GM21825 (cell line): ENCODE measurements around the gene PEX11G.

Experiments used
- ATAC-seq: cut with Tn5 transposase; IDR thresholded peaks from one replicate; pipeline ENCODE4 v1.9.1; 2021; ENCODE audit warnings: mild to moderate bottlenecking, moderate library complexity; ENCODE audit not compliant: unreplicated experiment

Gene PEX11G

DNA sequence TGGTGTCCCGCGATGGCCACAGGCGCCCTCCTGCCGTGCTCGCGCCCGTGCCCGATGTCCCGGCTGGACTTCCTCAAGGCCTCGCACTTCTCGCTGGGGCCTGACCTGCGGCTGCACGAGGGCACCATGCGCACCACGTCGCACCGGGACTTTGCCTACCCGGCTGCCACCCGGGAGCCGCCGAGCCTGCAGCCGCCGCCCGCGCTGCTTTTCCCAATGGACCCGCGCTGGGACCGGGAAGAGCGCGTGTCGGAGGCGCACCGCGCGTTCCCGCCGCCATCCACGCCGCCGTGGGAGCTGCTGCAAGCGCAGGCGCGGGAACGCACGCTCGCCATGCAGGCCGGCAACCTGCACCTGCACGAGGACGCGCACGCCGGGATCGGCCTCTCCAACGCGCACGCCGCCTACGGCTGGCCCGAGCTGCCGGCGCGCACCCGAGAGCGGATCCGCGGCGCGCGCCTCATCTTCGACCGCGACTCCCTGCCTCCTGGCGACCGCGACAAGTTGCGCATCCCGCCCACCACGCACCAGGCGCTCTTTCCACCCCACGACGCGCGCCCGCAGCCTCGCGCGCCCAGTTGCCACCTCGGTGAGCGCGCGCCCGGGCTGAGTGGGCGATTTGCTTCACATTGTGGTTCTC lies 12.1 kb upstream of the PEX11G start:
- no peak for ATAC-seq

DNA sequence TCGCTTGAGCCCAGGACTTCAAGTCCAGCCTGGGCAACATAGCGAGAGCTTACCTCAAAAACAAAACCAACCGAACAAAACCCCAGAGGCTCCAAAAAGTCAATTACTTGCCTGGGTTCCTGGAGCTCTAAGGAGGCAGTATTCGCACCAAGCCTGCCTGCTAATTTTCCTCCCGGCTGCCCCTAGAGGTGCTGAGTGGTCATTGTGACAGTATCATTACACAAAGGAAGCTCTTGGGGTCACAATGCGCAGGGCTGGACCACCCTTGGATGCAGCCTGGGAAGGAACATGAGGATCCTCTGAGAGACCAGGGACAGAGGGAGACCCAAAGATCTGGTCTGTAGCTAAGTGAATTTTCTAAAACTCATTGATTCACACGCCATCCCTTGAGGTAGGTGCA lies 8.5 kb upstream of the PEX11G start:
- ATAC-seq = no peak

DNA sequence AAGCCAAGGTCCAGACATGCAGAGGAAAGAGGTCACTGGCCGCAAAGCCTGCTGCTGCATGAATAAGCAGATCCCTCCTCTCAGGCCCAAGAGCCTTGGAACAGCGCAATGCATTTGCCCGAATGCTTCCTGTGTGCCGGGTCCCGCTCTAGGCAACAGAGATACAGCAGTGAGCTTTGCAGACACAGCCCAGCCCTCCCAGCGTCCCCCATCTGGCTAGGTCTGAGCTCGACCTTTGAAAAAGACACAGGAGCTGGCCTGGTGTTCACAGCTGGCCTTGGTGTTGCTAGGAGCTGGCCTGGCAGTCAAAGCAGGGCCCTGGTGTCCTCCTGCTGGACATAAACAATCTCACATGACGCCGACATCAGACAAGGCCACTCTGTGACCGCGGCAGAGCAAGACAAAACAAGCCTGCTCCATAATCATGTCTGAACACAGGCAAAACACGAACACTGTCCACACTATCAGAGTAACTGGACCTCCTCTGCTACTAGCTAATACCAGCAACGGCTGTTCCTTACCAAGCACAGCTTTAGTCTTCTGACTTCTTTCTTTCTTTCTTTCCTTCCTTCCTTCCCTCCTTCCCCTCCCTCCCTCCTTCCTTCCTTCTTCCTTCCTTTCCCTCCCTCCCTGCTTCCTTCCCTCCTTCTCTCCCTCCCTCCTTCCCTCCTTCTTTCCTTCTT lies 5.7 kb upstream of the PEX11G start:
- ATAC-seq = no peak

DNA sequence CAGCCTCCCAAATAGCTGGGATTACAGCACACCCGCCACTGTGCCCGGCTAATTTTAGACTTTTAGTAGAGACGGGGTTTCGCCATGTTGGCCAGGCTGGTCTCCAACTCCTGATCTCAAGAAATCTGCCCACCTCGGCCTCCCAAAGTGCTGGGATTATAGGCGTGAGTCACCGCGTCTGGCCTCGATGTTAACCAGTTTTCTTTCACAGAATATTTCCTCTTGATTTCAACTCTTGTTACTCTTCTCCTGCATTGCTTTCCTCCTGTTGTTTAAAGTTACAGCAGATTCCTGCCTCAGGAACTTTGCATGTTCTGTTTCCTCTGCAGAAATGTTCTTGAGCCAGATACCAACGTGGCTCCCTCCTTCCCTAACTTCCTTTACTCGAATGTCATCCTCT lies 3.7 kb upstream of the PEX11G start:
- ATAC-seq = no peak

DNA sequence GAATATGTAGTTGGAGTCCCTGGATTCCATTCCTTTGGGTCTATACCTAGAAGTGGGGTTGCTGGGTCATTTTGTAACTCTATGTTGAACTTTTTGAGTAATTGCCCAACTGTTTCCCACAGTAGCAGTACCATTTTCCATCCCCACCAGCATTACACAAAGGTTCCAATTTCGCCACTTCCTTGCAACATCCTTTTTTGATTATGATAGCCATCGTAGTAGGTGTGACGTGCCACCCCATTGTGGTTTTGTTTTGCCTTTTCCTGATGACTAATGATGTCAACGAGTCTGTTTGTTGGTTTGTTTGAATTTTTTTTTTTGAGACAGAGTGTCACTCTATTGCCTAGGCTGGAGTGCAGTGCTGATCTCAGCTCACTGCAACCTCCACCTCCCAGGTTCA lies 3.3 kb upstream of the PEX11G start:
- no peak for ATAC-seq

DNA sequence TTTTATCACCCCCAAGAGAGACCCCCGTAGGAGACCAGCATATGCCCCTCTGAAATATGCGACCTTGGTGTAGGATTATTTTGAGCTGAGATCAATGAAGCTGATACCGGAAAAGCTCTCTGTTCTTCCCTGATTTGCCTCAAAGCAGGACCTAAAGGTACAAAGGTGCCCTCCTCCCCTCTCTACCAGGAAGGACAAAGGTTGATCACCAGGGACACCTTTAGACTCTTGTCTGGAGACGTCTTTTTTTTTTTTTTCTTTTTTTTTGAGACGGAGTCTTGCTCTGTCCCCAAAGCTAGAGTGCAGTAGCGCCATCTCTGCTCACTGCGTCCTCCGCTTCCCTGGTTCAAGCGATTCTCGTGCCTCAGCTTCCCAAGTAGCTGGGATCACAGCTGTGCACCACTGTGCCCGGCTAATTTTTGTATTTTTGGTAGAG lies 792 bp upstream of the PEX11G start:
- no peak for ATAC-seq

DNA sequence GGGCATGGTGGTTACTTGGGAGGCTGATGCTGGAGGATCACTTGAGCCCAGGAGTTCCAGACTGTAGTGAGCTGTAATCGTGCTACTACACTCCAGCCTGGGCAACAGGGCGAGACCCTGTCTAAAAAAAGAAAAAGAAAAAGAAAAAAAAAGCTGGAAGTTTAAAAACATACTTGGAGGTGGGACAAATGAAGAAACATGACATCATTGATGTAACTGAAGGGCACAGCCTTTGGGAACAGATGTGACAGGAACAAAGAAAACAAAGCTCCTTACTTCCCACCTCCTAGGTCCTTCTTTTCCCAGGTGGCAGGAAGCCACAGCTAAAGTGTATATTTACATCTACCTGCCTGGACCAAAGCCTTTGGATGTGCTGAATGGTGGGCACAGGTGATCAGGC lies 1.9 kb downstream of the PEX11G start:
- no peak for ATAC-seq

DNA sequence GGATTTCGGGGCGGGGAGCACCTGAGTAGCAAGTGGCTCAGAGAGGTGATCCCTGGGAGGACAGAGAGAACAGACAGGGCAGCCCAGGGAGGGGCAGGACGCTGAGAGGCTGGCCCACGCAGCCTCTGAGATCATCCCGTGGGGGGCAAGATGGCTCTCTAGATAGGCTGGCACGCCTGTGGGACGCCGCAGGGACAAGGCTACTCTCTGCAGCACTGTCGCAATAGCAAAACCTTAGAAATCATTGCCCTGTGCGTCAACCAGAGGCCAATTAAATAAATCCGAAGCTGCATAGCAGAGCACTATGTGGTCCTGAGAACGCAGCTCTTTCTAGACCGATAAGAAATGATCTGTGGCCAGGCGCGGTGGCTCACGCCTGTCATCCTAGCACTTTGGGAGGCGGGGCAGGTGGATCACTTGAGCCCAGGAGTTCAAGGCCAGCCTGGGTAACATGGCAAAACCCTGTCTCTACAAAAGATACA lies 5.1 kb downstream of the PEX11G start:
- ATAC-seq = no peak

DNA sequence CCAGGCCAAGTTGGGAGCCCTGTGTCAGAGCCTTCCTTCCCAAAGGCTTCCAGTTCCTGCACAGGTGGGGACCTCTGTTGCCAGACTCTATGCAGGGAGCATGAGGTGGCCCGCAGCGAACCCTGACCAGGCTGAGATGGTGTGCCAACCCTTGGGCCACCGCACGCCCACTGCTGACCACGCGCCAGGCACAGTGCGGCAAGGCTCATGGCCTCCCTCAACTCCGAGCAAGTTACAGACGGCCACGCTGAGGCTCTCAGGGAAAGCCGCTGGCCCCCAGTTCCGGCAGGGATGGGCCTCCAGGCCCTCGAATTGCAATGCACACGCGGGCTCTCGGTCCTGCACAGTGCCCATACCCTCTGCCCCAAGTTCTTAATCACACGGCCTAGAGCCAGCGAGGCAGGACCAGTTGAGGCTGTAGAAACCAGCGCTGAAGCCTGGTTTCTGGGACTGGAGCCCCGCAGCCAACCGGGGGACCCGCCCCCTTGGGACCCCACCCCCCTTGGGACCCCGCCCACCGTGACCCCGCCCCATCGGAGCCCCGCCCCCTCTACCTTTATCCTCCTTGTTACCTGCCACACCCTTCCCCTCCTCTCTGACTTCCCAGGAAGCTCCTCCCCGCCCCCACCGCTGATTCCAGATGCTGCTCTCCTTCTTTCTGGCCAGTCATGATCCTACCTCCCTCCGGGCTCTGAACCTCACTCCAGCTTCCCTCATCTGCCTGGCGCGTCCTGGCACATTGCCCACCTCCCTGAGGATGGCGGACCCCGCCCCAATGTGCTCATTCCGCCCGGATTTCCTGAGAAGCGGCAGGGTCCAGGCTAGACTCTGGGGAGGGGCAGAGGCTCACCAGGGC lies 6.0 kb downstream of the PEX11G start:
- no peak for ATAC-seq

DNA sequence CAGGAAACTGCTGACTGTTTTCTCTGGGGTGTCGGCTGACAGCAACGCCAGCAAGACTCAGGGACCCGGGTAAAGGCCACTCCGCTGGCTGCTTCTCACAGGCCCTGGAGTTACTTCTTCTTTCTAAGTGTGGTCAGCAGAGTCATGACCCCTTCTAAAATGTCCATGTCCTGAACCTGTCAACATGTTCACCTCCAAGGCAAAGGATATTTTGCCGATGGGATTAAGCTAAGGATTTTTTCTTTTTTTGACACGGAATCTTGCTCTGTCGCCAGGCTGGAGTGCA lies 7.9 kb downstream of the PEX11G start:
- no peak for ATAC-seq

DNA sequence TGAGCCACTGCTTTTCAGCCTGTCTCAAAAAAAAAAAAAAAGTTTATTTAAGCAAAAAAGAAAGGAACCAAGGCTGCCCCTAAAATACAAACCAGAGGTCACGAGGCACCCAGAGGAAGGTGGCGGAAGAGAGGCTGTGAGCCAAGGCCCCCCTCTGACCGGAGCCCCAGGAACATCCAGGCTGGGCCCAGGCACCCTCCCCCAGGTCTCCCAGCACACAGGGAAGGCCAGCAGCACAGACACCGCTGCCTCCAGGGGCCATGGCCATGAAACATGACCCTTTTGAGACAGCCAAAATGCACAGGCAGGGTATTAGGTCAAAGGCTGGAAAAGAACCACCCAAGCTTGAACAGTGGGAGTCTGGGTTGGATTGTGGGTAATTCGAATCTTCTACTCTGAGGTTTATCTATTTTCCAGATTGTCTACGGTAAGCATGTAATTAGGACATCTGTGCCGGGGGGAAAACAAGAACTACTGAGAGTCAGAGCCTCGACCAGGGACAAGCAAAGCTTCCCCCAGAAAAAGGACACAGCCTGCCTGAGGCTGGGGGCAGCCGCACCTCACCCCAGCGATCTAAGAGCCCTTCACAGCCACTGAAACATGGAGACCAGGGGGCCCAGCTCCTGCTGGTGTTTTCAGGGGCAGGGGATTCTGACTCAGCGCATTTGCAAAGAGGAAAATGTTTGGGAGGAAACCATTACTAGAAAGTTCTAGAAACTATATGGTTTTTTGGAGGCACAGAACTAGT lies 8.4 kb downstream of the PEX11G start:
- no peak for ATAC-seq

DNA sequence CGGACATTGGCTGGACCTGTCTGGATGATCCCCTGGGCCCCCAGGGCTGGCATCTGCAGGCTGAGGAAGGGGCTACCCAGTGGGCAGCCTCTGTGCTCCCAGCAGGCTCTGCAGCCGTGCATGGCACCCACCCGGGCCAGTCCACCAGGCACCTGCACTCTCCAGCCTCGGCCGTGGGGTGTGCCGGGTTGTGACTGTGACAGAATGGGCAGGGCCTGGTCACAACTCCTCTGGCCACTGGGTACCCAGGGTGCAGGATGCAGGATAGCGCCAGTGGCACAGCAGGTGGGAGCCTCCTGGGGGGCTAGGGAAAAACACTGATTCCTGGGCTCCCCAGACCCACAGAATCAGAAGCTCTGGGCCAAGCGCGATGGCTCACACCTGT lies 10.0 kb downstream of the PEX11G start:
- ATAC-seq = no peak

DNA sequence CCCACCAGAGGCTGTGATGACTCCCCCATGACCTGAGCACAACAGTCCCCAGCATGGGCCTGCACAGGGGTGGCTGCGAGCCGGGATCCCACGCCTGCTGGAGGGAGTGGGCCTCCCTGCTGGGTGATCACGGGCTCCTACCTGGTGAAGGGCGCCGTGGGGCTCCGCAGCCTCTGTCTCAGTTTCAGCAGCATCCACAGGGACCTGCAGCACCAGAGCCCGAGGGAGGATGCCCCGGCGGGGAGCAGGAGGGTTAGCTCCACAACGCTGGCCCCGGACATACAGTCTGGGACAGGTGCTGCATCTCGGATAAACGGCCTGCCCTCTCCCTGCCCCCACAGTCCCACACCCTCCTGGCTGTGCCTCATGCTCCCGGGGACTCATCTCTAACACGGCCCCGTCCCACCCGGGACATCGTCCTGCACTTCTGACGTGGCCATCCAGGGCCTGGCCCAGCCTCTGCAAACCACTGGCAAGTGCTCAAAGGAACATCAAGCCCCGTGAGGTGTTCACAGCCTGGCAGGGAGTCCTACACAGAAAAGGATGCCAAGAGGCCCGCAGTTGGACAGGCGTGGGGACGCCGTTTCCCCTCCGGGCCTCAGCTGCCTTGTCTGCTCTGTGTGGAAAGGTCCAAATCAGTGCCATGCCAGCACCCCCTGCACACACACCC lies 10.5 kb downstream of the PEX11G start:
- no peak for ATAC-seq

DNA sequence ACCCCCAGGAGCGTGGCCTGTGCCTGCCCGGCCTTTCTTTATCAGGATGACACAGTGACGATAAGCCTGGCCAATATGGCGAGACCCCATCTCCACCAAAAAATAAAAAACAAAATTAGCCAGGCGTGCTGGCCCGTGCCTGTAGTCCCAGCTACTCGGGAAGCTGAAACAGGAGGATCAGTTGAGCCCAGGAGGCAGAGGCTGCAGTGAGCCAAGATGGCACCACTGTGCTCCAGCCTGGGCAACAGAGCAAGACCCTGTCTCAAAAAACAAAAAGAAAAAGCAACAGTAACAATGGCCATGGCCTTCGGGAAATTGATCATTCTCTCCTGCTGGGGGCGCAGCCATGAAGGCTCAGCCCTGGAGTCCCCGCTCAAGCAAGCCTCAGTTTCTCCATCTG lies 11.1 kb downstream of the PEX11G start:
- no peak for ATAC-seq

DNA sequence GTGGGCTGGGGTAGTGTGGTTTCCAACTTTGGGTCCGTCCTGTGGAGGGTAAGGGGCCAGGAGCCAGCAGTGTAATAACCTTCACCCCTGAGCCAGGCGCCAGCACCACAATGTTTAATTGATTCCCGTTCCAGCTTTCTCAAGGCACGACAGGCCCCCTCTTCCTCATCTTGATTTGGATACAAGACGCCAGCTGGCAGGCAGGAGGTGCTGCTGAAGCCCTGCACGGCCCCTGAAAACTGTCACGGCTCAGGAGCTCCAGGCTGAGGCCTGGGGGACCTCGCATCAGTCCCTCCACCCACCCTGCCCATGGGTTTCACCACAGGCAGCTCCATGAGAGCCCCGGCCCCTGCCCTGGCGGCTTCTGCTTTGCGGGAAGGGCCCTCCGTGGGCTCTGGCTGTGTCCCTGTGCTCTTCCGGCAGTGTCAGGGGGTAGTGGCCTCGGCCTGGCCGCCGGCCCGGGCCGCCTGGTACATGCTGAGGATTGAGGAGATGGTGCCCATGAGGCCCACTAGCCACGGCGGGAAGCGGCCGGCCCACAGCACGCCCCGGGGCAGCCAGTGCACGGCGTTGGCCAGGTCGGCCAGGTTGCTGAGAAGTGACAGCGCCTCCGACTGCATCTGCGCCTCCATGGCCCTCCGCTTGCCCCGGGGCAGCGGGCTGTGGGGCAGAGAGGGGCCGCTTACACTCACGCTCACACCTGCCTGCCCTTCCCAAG lies 11.9 kb downstream of the PEX11G start:
- no peak for ATAC-seq

DNA sequence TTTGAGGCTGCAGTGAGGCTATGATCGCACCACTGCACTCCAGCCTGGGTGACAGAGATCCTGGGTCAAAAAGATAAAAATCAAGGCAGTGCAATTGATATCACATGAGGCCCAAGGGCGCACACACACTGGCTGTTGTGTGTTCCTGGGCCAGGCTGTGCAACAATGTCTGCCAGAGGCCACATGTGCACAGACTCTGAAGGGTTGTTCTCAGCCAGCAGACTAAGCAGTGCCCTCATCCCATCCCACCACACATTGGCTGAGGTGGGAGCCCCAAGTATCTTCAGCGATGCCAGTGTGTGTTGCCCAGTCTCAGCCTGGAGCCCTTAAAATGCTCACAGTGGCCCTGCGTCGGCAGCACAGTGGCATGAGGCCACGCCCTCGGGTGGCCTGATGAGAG lies 12.6 kb downstream of the PEX11G start:
- ATAC-seq = no peak

DNA sequence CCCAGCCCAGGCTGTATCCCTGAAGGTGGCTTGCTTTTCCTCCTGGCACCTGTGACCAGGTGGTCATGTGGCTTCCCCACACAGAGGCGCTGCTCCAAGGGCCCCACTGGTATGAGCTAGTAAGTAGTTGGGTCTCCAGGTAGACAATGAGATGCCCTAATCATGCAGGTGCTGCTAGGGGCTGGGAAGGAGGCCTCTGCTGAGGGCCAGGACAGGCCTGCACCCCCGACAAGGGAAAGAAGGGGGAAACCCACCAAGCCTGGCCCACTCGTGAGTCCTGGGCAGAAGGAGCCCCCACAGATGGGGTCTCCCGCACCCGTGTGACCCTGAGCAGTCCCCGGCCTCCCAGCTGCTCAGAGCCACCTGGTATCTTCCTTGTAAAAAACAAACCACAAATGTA lies 13.2 kb downstream of the PEX11G start:
- ATAC-seq = no peak

DNA sequence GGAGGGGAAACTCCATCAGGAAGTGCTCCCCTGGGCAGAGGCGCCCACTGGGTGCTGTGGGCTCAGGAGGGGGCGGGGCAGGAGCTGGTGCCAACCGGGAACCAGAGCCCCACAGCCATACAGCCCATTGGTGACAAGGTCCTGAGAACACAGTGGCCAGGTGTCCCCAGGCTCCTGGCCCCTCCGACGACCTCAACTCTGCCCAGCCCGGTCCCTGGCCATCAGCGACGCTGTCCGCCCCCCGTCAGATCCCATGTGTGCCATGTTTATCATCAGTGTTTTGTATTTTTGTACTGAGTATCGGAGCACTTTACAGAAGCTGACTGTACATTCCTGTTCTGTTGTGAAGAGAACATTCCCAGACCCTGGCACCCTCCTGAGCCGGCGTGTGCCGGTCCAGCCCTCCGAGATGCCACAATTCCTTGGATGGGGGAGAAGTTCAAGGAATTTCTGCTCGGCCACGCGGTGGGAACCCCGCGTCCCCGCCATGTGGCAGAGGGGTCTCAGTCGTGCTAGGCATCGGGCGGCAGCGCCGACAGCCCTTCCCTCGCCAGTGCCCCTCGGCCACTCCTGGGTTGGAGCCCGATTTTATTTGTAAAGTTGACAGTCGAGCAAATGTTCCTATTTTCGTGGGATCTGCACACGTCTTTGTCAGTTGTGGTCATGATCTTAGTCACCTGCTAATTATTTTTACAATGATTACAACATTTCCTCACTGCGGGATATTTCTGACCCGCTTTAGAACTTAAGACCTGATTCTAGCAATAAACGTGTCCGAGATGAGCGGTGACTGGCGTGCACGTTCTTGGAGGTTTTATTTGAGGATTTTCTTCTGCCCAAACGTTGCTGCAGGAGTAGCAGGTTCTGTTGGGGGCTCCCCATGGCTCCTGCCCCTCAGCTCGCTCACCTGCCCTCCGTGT lies 16.9 kb downstream of the PEX11G start:
- no peak for ATAC-seq
